Stimulated activated CD8-positive, alpha-beta memory T cell treated with anti-CD3 and anti-CD28 coated beads, Interleukin-12 subunit alpha, Interleukin-12 subunit beta, amount 100 ng/mL, for 1 hour (primary cell): ENCODE results near the gene NTHL1.
A peak's percentile ranks its signal among the peaks of the same experiment; 100 is the strongest.
"Not testable (repeated sequence)": the region's sequence is repeated elsewhere in the genome, so short reads cannot be mapped to it uniquely, and the experiment has no call there.

Experiments
- DNase-seq: peaks from one replicate; pipeline ENCODE4 v3.0.0-alpha.2; 2020; ENCODE audit warnings: low read depth

Gene NTHL1

GRCh38 chr16:2028146-2028545, 19.5 kb downstream of the NTHL1 start:
- DNase-seq = no peak

- no peak for DNase-seq
Observed at GRCh38 chr16:2027024-2028010, 20.3 kb downstream of the NTHL1 start.

- DNase-seq = no peak
Observed at GRCh38 chr16:2026461-2027023, 21.1 kb downstream of the NTHL1 start, which contains the start of gene NHERF2. Gene NHERF2 (plus strand): TSS chr16:2026902. CDS start chr16:2027006, 104 bp downstream.

- DNase-seq = no peak
Observed at GRCh38 chr16:2025878-2026460, 21.7 kb downstream of the NTHL1 start.

- DNase-seq = no peak
Observed at GRCh38 chr16:2025251-2025650, 22.4 kb downstream of the NTHL1 start.

- DNase-seq = no peak
Observed at GRCh38 chr16:2024032-2024420, 23.6 kb downstream of the NTHL1 start.

GRCh38 chr16:2023092-2024031, 24.3 kb downstream of the NTHL1 start:
- DNase-seq = peak; percentile 92

GRCh38 chr16:2022723-2023091, 24.9 kb downstream of the NTHL1 start:
- no peak for DNase-seq

- no peak for DNase-seq
Observed at GRCh38 chr16:2019921-2020831, 27.5 kb downstream of the NTHL1 start.

- DNase-seq = no peak
Observed at GRCh38 chr16:2019518-2019920, 28.1 kb downstream of the NTHL1 start, which contains the start of gene NPW. Gene NPW (plus strand): TSS chr16:2019785.

GRCh38 chr16:2016407-2016922, 31.2 kb downstream of the NTHL1 start:
- DNase-seq = no peak

GRCh38 chr16:2015947-2016208, 31.8 kb downstream of the NTHL1 start:
- DNase-seq = no peak

- no peak for DNase-seq
Observed at GRCh38 chr16:2015117-2015946, 32.3 kb downstream of the NTHL1 start.

- no peak for DNase-seq
Observed at GRCh38 chr16:2013527-2013926, 34.1 kb downstream of the NTHL1 start.

GRCh38 chr16:2011726-2012125, 35.9 kb downstream of the NTHL1 start:
- DNase-seq = not testable (repeated sequence)

- DNase-seq = peak; percentile 64
Observed at GRCh38 chr16:2009791-2010510, 37.7 kb downstream of the NTHL1 start, which contains the start of gene ZNF598. Gene ZNF598 (minus strand): TSS chr16:2009821.

- DNase-seq = no peak
Observed at GRCh38 chr16:2009164-2009711, 38.4 kb downstream of the NTHL1 start.

- DNase-seq = no peak
Observed at GRCh38 chr16:2008631-2009163, 38.9 kb downstream of the NTHL1 start.
